CD4-positive, alpha-beta T cell (primary cell): ENCODE data around the gene TRAPPC2. TPM values are rescaled to one million over a fixed set of nuclear protein-coding genes. Genes with fewer than 3 reads are reported as not detected.

Experiments
- ATAC-seq: fragments of 200-7000 bp; cut with Tn5 transposase; one replicate; pipeline ENCODE4 v1.10.0; 2022; ENCODE audit warnings: mild to moderate bottlenecking; ENCODE audit not compliant: poor library complexity
- CTCF ChIA-PET: fragments of 350-600 bp; sonication (Branson Sonifier 250); formaldehyde crosslinking; loops from one replicate; lab custom pipeline; 2021; ENCODE audit warnings: antibody characterized with exemption, inconsistent platforms; lab: Charles Lee
- POLR2A ChIA-PET: fragments of 350-600 bp; sonication (Branson Sonifier 250); formaldehyde crosslinking; loops from one replicate; lab custom pipeline; 2021; ENCODE audit warnings: antibody characterized with exemption, inconsistent platforms; lab: Charles Lee
- DNase-seq, 14 experiments: peaks; one replicate each; pipeline ENCODE4 v3.0.0-alpha.2; 2013 to 2020; ENCODE audit warnings: mixed read lengths in 2 of 14
- H3K27ac ChIP-seq, 2 donors: one replicate each; pipeline versions ENCODE4 v1.5.1 to v1.7.0; 2013; ENCODE audit warnings: low read length in 2 of 2, low read depth in 1 of 2, mild to moderate bottlenecking in 1 of 2
- H3K27me3 ChIP-seq, 2 experiments: 1 replicate in 1 of 2; 2 replicates in 1 of 2; pipeline versions ENCODE4 v1.6.1 to v1.7.0; 2013; ENCODE audit warnings: low read length in 2 of 2, control low read depth in 1 of 2, mild to moderate bottlenecking in 1 of 2, moderate library complexity in 1 of 2; ENCODE audit not compliant: insufficient read depth in 2 of 2, control insufficient read depth in 1 of 2
- H3K36me3 ChIP-seq: one replicate; pipeline ENCODE4 v1.6.1; 2013; ENCODE audit warnings: low read length, control low read depth; ENCODE audit not compliant: insufficient read depth
- H3K4me1 ChIP-seq: one replicate; pipeline ENCODE4 v1.6.1; 2013; ENCODE audit warnings: low read length, control low read depth; ENCODE audit not compliant: insufficient read depth
- H3K4me3 ChIP-seq: one replicate; pipeline ENCODE4 v1.5.1; 2013; ENCODE audit warnings: mild to moderate bottlenecking, low read length, moderate library complexity
- H3K9me3 ChIP-seq, 2 experiments: 1 replicate in 1 of 2; 2 replicates in 1 of 2; pipeline versions ENCODE4 v1.6.1 to v1.7.0; 2013; ENCODE audit warnings: low read length in 2 of 2, mild to moderate bottlenecking in 2 of 2, control low read depth in 1 of 2, moderate library complexity in 1 of 2; ENCODE audit not compliant: control insufficient read depth in 1 of 2, insufficient read depth in 1 of 2
- H3K27ac Mint-ChIP-seq: one replicate; pipeline ENCODE4 v1.8.0; 2020; ENCODE audit warnings: mixed read lengths
- H3K27me3 Mint-ChIP-seq: one replicate; pipeline ENCODE4 v1.8.0; 2021; ENCODE audit warnings: mixed read lengths
- H3K36me3 Mint-ChIP-seq: one replicate; pipeline ENCODE4 v1.8.0; 2021; ENCODE audit warnings: low read depth, mixed read lengths
- H3K4me1 Mint-ChIP-seq: one replicate; pipeline ENCODE4 v1.8.0; 2021; ENCODE audit warnings: low read depth, mixed read lengths
- H3K4me3 Mint-ChIP-seq: one replicate; pipeline ENCODE4 v1.8.0; 2020; ENCODE audit warnings: mild to moderate bottlenecking, mixed read lengths
- H3K9me3 Mint-ChIP-seq: one replicate; pipeline ENCODE4 v1.8.0; 2020; ENCODE audit warnings: mixed read lengths
- intact Hi-C, 2 experiments: fragments of 100-400 bp; cut with DNase I in 1 of 2; cut with micrococcal nuclease in 1 of 2; formaldehyde crosslinking; loops; one replicate each; pipeline versions ENCODE4 v1.15.1 to v1.9.0; 2023 to 2025; cut with DNase I, micrococcal nuclease
- total RNA-seq, 174 experiments: library from RNA in 2 of 174; stranded (reverse) in 2 of 174; gene quantifications; one replicate each; pipeline ENCODE4 v1.2.3 and lab custom pipeline; 2021 to 2026
- TF ChIP-seq, protein P1 (sequence below): fragments of 200-600 bp; IDR thresholded peaks from one replicate; pipeline ENCODE4 v1.8.0; 2022; ENCODE audit warnings: antibody characterized with exemption, mild to moderate bottlenecking

Gene TRAPPC2
- total RNA-seq, 2 experiments from 2014 or later: 21.4 to 22.3 TPM

GRCh38 chrX:13694359-13694758, 40.1 kb downstream of the TRAPPC2 start:
- Histone ChIP-seq H3K4me1 (peaks cover 38% of the 10 kb centered on the region), H3K9me3 (no peaks in the 10 kb centered on the region), H3K27me3 (no peaks in the 10 kb centered on the region), H3K36me3 (peaks cover 2% of the 10 kb centered on the region), H3K27ac (no peak overlapping the region), H3K4me3 (no peak overlapping the region)
- H3K27me3 Mint-ChIP-seq: no peaks in the 10 kb centered on the region
- ChIA-PET POLR2A (interaction anchor here (0.6 to 1.0 kb wide), 2 partner anchors 32 to 718 kb away, joined by 3 read pairs; no protein-coding TSS in a partner anchor), CTCF (interaction anchor here (0.9 kb wide), 1 partner anchor 95 kb away, joined by 3 read pairs; no protein-coding TSS in a partner anchor)
- H3K36me3 Mint-ChIP-seq: peaks cover 13% of the 10 kb centered on the region
- no peak overlapping the region for H3K27ac Mint-ChIP-seq
- no peak for ATAC-seq
- TF ChIP-seq, protein P1, sequence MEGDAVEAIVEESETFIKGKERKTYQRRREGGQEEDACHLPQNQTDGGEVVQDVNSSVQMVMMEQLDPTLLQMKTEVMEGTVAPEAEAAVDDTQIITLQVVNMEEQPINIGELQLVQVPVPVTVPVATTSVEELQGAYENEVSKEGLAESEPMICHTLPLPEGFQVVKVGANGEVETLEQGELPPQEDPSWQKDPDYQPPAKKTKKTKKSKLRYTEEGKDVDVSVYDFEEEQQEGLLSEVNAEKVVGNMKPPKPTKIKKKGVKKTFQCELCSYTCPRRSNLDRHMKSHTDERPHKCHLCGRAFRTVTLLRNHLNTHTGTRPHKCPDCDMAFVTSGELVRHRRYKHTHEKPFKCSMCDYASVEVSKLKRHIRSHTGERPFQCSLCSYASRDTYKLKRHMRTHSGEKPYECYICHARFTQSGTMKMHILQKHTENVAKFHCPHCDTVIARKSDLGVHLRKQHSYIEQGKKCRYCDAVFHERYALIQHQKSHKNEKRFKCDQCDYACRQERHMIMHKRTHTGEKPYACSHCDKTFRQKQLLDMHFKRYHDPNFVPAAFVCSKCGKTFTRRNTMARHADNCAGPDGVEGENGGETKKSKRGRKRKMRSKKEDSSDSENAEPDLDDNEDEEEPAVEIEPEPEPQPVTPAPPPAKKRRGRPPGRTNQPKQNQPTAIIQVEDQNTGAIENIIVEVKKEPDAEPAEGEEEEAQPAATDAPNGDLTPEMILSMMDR: no peak
- H3K9me3 Mint-ChIP-seq: no peaks in the 10 kb centered on the region
- H3K4me3 Mint-ChIP-seq: no peak overlapping the region
- H3K4me1 Mint-ChIP-seq: peaks cover 82% of the 10 kb centered on the region
- no peak for DNase-seq
- intact Hi-C loops: loop anchor here in 1 of 2 experiments (5.0 kb wide), 2 partner anchors 38 to 902 kb away; partner anchors contain the start of genes OFD1, PRPS2 and TRAPPC2

DNA sequence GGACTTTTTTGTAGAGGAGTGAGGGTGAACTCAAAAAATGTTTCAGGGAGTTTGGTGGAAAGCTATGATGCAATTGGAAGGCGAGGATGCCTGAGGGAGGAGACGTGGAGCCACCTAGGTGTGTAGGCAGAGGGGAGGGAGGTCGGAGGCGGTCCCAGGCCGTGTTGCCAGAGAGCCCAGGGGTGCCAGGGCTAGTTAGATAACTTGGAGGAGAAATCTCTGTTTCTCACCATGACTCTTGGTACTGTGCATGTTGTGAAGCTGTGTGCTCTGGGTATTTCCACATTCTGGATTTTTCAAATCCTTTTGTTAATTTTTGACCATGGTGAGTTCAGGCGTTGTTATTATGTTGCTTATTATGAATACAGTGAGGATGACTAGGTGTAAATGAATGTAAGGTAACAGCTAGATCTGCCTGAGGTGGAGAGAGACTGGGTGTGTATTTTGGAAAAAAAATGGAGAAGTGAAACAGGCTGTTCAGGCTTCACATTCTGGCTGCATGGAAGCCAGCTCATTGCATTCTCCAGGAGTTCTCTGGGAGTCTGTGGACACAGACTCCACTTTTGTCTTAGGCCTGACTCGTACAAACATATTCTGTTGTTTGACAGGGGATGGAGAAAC, 41.0 kb downstream of the TRAPPC2 start:
- peak overlapping the region; percentile 29 for H3K27ac Mint-ChIP-seq
- H3K36me3 Mint-ChIP-seq: peaks cover 18% of the 10 kb centered on the region
- no peak overlapping the region for H3K4me3 ChIP-seq
- no peaks in the 10 kb centered on the region for H3K36me3 ChIP-seq
- CTCF ChIA-PET: interaction anchor here (0.9 kb wide), 1 partner anchor 95 kb away, joined by 3 read pairs; no protein-coding TSS in a partner anchor
- peaks cover 79% of the 10 kb centered on the region for H3K4me1 Mint-ChIP-seq
- no peaks in the 10 kb centered on the region for H3K9me3 ChIP-seq
- intact Hi-C loops: loop anchor here in 1 of 2 experiments (5.0 kb wide), 2 partner anchors 39 to 901 kb away; partner anchors contain the start of genes OFD1, PRPS2 and TRAPPC2
- peaks cover 37% of the 10 kb centered on the region for H3K4me1 ChIP-seq
- TF ChIP-seq, protein P1: no peak
- ATAC-seq (no peak), DNase-seq (no peak)
- no peaks in the 10 kb centered on the region for H3K27me3 Mint-ChIP-seq
- POLR2A ChIA-PET: interaction anchor here (1.6 kb wide), 1 partner anchor 41 kb away, joined by 4 read pairs; the partner anchor contains the start of genes OFD1 and TRAPPC2
- peak overlapping the region; percentile 5 for H3K4me3 Mint-ChIP-seq
- H3K27ac ChIP-seq: no peak overlapping the region
- H3K9me3 Mint-ChIP-seq: no peaks in the 10 kb centered on the region
- no peaks in the 10 kb centered on the region for H3K27me3 ChIP-seq

- no peak for DNase-seq
- intact Hi-C loops: loop anchor here in 1 of 2 experiments (5.0 kb wide), 2 partner anchors 40 to 900 kb away; partner anchors contain the start of genes OFD1, PRPS2 and TRAPPC2
- CTCF ChIA-PET: interaction anchor here (1.2 kb wide), 1 partner anchor 34 kb away, joined by 3 read pairs; no protein-coding TSS in a partner anchor
- H3K27me3 Mint-ChIP-seq: no peaks in the 10 kb centered on the region
- peak overlapping the region; percentile 29 for H3K27ac Mint-ChIP-seq
- POLR2A ChIA-PET: interaction anchor here (1.6 kb wide), 1 partner anchor 41 kb away, joined by 4 read pairs; the partner anchor contains the start of genes OFD1 and TRAPPC2
- Histone ChIP-seq H3K4me3 (no peak overlapping the region), H3K4me1 (peaks cover 37% of the 10 kb centered on the region), H3K27me3 (no peaks in the 10 kb centered on the region), H3K9me3 (no peaks in the 10 kb centered on the region), H3K27ac (no peak overlapping the region), H3K36me3 (no peaks in the 10 kb centered on the region)
- H3K4me3 Mint-ChIP-seq: peak overlapping the region; percentile 45
- peaks cover 18% of the 10 kb centered on the region for H3K36me3 Mint-ChIP-seq
- no peaks in the 10 kb centered on the region for H3K9me3 Mint-ChIP-seq
- peaks cover 82% of the 10 kb centered on the region for H3K4me1 Mint-ChIP-seq
- no peak for ATAC-seq
- TF ChIP-seq, protein P1: no peak
These were observed 41.6 kb downstream of the TRAPPC2 start for GRCh38 chrX:13692771-13693231.
